Osteoblast (primary cell): ENCODE measurements around the gene DZIP1. TPM values are rescaled to one million over a fixed set of nuclear protein-coding genes. Genes with fewer than 3 reads are reported as not detected.
A peak's percentile ranks its signal among the peaks of the same experiment; 100 is the strongest.

Experiments used
- DNase-seq: peaks from one replicate; pipeline ENCODE4 v3.0.0; 2011; ENCODE audit warnings: low spot score, mixed read lengths; ENCODE audit not compliant: insufficient read length; ENCODE audit errors: missing footprints
- H2AFZ ChIP-seq: 2 replicates; pipeline ENCODE4 v1.6.0; 2011; ENCODE audit warnings: mild to moderate bottlenecking, low read length
- H3K27ac ChIP-seq: 2 replicates; pipeline ENCODE4 v1.5.1; 2011; ENCODE audit warnings: mild to moderate bottlenecking, low read depth, low read length, moderate library complexity
- H3K27me3 ChIP-seq: 2 replicates; pipeline ENCODE4 v1.6.0; 2012; ENCODE audit warnings: mild to moderate bottlenecking, control low read depth, inconsistent platforms, low read length, moderate library complexity; ENCODE audit not compliant: insufficient read depth
- H3K36me3 ChIP-seq: 2 replicates; pipeline ENCODE4 v1.5.1; 2011; ENCODE audit warnings: mild to moderate bottlenecking, low read length, control low read depth, moderate library complexity; ENCODE audit not compliant: insufficient read depth
- H3K4me1 ChIP-seq: 2 replicates; pipeline ENCODE4 v1.5.1; 2011; ENCODE audit warnings: mild to moderate bottlenecking, low read length, control low read depth, moderate library complexity; ENCODE audit not compliant: insufficient read depth
- H3K4me2 ChIP-seq: 2 replicates; pipeline ENCODE4 v1.6.0; 2011; ENCODE audit warnings: mild to moderate bottlenecking, low read length; ENCODE audit not compliant: insufficient read depth
- H3K4me3 ChIP-seq: fragments of 200-600 bp; sonication (generic); 3 replicates; pipeline ENCODE4 v1.5.1; 2012; ENCODE audit warnings: mild to moderate bottlenecking, low read length, inconsistent platforms; ENCODE audit not compliant: insufficient read depth
- H3K79me2 ChIP-seq: 2 replicates; pipeline ENCODE4 v1.6.0; 2012; ENCODE audit warnings: mild to moderate bottlenecking, low read length, control low read depth, inconsistent platforms; ENCODE audit not compliant: insufficient read depth
- H3K9me3 ChIP-seq: 2 replicates; pipeline ENCODE4 v1.5.1; 2011; ENCODE audit warnings: low read depth, low read length, control low read depth
- H4K20me1 ChIP-seq: 2 replicates; pipeline ENCODE4 v1.6.0; 2012; ENCODE audit warnings: mild to moderate bottlenecking, low read length, control low read depth; ENCODE audit not compliant: insufficient read depth
- CTCF ChIP-seq: IDR thresholded peaks from 2 replicates; pipeline ENCODE4 v1.5.1; 2011; ENCODE audit warnings: mild to moderate bottlenecking, low read depth, low read length, moderate library complexity; ENCODE audit errors: extremely low read depth
- total RNA-seq: library from RNA; depleted of rRNA; stranded (reverse); fragments of >200 nt; gene quantifications from 2 replicates; pipeline ENCODE4 v1.2.3, GENCODE V29; 2012

The DZIP1 gene
- total RNA-seq, 1 donor = 34.0 TPM

- Histone ChIP-seq H3K27me3 (no peaks in the 10 kb centered on the region), H2AFZ (no peak overlapping the region), H3K27ac (no peak overlapping the region), H3K79me2 (no peaks in the 10 kb centered on the region), H3K4me2 (no peak overlapping the region), H3K4me1 (peaks cover 27% of the 10 kb centered on the region), H3K36me3 (peaks cover 52% of the 10 kb centered on the region), H3K4me3 (no peak overlapping the region), H3K9me3 (no peaks in the 10 kb centered on the region), H4K20me1 (peaks cover 3% of the 10 kb centered on the region)
- no peak for TF ChIP-seq CTCF
- no peak for DNase-seq
Observed at GRCh38 chr13:95607366-95607765, 37.1 kb downstream of the DZIP1 start.

- Histone ChIP-seq H3K9me3 (no peaks in the 10 kb centered on the region), H4K20me1 (peaks cover 3% of the 10 kb centered on the region), H3K4me3 (no peak overlapping the region), H2AFZ (no peak overlapping the region), H3K27me3 (no peaks in the 10 kb centered on the region), H3K36me3 (peaks cover 51% of the 10 kb centered on the region), H3K27ac (no peak overlapping the region), H3K4me2 (no peak overlapping the region), H3K4me1 (peaks cover 27% of the 10 kb centered on the region), H3K79me2 (no peaks in the 10 kb centered on the region)
- TF ChIP-seq CTCF = no peak
- DNase-seq = no peak
Observed at GRCh38 chr13:95605448-95606125, 38.9 kb downstream of the DZIP1 start.

GRCh38 chr13:95604556-95604915, 40.0 kb downstream of the DZIP1 start:
- no peaks in the 10 kb centered on the region for H3K27me3 ChIP-seq
- H3K36me3 ChIP-seq = peaks cover 50% of the 10 kb centered on the region
- peak; percentile 55 for DNase-seq
- H3K4me1 ChIP-seq = peaks cover 27% of the 10 kb centered on the region
- H4K20me1 ChIP-seq = peaks cover 3% of the 10 kb centered on the region
- peak overlapping the region; percentile 81 for H3K27ac ChIP-seq
- H3K4me2 ChIP-seq = peak overlapping the region; percentile 63
- peak overlapping the region; percentile 34 for H2AFZ ChIP-seq
- H3K4me3 ChIP-seq = peak overlapping the region; percentile 24
- no peak for TF ChIP-seq CTCF
- no peaks in the 10 kb centered on the region for H3K79me2 ChIP-seq
- no peaks in the 10 kb centered on the region for H3K9me3 ChIP-seq

- H4K20me1 ChIP-seq = peaks cover 3% of the 10 kb centered on the region
- H2AFZ ChIP-seq = peak overlapping the region; percentile 34
- DNase-seq = peak; percentile 87
- H3K27me3 ChIP-seq = no peaks in the 10 kb centered on the region
- H3K9me3 ChIP-seq = no peaks in the 10 kb centered on the region
- H3K79me2 ChIP-seq = no peaks in the 10 kb centered on the region
- H3K4me3 ChIP-seq = peak overlapping the region; percentile 24
- no peak for TF ChIP-seq CTCF
- peak overlapping the region; percentile 81 for H3K27ac ChIP-seq
- peaks cover 52% of the 10 kb centered on the region for H3K36me3 ChIP-seq
- H3K4me1 ChIP-seq = peaks cover 27% of the 10 kb centered on the region
- H3K4me2 ChIP-seq = peak overlapping the region; percentile 63
Observed at GRCh38 chr13:95603887-95604555, 40.5 kb downstream of the DZIP1 start.
